NCI-H510A treated with DMSO at 0.1 percent for 48 hours (cell line): ENCODE data around the gene NTN3.
A peak's percentile ranks its signal among the peaks of the same experiment; 100 is the strongest.
"Not testable (repeated sequence)": the region's sequence is repeated elsewhere in the genome, so short reads cannot be mapped to it uniquely, and the experiment has no call there.

Source experiments
- DNase-seq: peaks from one replicate; lab custom pipeline; 2025; lab: John Stamatoyannopoulos, UW

Gene NTN3

GRCh38 chr16:2479996-2480395 is 8.9 kb downstream of the NTN3 start:
- DNase-seq, result not testable (repeated sequence)

- DNase-seq, result no peak
These were observed 9.9 kb downstream of the NTN3 start for GRCh38 chr16:2480948-2481347.

- DNase-seq, result no peak
These were observed 10.6 kb downstream of the NTN3 start for GRCh38 chr16:2481676-2482075.

- DNase-seq, result no peak
These were observed 11.2 kb downstream of the NTN3 start for GRCh38 chr16:2482249-2482648.

GRCh38 chr16:2482708-2483534 is 11.8 kb downstream of the NTN3 start:
- peak; percentile 58 for DNase-seq

- no peak for DNase-seq
These were observed 13.1 kb downstream of the NTN3 start for GRCh38 chr16:2483939-2484897.

GRCh38 chr16:2484898-2485508 is 13.9 kb downstream of the NTN3 start:
- no peak for DNase-seq

- DNase-seq, result no peak
These were observed 14.9 kb downstream of the NTN3 start for GRCh38 chr16:2485811-2486507.

- peak; percentile 24 for DNase-seq
These were observed 15.8 kb downstream of the NTN3 start for GRCh38 chr16:2486645-2487516.

- DNase-seq, result no peak
These were observed 16.4 kb downstream of the NTN3 start for GRCh38 chr16:2487517-2487842.

GRCh38 chr16:2487903-2488531 is 16.9 kb downstream of the NTN3 start:
- no peak for DNase-seq

- DNase-seq, result no peak
These were observed 18.5 kb downstream of the NTN3 start for GRCh38 chr16:2489581-2489980.

GRCh38 chr16:2490190-2491105 is 19.4 kb downstream of the NTN3 start:
- peak; percentile 65 for DNase-seq

GRCh38 chr16:2492292-2492691 is 21.2 kb downstream of the NTN3 start:
- DNase-seq, result no peak

GRCh38 chr16:2493605-2494004 is 22.5 kb downstream of the NTN3 start:
- no peak for DNase-seq

- DNase-seq, result no peak
These were observed 23.5 kb downstream of the NTN3 start for GRCh38 chr16:2494616-2495015.

- no peak for DNase-seq
These were observed 23.9 kb downstream of the NTN3 start for GRCh38 chr16:2495041-2495440.

- DNase-seq, result no peak
These were observed 25.4 kb downstream of the NTN3 start for GRCh38 chr16:2496223-2497115.
